ENCODE data around the gene GNAQ.
"Not testable (repeated sequence)": the region's sequence is repeated elsewhere in the genome, so short reads cannot be mapped to it uniquely, and the experiment has no call there.

Gene GNAQ

DNA sequence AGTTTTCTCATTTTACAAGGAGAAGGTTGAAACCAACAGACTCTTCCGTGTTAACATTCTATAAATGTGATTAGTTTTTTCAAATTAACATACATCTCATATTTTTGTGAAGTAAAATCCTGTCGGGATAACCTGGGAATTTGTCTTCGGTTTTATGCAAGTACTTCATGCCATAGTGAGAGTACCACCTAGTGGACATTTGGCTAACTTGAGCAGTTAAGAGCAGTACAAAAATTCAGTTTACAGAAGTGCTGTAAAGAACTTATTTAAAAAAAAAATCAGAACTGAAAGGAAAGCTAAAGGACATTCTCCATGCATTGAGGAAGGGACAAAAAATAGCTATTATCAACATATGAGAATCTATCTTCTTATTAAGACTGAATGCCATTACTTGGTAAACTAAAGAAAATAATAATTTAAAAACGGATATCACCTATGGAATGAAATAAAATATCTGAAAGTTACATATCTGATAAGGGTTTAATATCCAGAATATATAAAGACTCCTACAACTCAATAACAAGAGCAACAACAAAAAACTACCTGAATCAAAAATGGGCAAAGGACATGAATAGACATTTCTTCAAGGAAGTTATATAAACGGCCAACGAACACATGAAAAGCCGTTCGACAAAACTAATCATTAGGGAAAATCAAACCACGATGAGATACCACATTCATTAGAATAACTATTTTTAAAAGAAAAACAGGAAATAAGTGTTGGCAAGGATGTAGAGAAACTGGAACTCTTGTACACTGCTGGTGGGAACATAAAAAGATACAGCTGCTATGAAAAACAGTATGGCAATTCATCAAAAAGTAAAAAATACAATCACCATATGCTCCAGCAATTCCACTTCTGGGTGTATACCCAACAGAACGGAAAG, 266.5 kb downstream of the GNAQ start:
- DNase-seq: peak; percentile 46

DNA sequence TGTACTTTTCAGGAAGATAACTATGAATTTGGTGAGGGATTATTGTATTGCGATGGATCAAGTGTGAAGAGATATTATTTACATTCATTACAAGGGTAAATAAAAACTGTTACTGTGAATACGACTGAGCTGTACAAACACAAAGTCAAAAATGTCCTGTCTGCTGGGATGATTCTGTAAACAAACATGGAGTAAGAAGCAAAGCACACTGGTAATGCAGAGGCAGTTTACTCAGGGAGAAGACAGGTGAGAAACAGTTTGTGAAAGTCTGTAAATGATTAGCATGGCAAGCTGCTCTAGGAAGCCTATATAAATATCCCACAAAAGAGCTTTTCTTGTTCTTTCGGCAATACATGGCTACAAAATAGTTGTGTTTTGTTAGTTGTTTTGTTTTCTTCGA, 268.0 kb downstream of the GNAQ start:
- DNase-seq: no peak

DNA sequence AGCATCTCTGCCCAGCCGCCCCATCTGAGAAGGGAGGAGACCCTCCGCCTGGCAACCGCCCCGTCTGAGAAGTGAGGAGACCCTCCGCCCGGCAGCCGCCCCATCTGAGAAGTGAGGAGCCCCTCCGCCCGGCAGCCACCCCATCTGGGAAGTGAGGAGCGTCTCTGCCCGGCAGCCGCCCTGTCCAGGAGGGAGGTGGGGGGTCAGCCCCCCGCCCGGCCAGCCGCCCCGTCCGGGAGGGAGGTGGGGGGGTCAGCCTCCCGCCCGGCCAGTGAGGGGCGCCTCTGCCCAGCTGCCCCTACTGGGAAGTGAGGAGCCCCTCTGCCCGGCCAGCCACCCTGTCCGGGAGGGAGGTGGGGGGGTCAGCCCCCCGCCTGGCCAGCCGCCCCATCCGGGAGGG, 270.7 kb downstream of the GNAQ start:
- not testable (repeated sequence) for DNase-seq

DNA sequence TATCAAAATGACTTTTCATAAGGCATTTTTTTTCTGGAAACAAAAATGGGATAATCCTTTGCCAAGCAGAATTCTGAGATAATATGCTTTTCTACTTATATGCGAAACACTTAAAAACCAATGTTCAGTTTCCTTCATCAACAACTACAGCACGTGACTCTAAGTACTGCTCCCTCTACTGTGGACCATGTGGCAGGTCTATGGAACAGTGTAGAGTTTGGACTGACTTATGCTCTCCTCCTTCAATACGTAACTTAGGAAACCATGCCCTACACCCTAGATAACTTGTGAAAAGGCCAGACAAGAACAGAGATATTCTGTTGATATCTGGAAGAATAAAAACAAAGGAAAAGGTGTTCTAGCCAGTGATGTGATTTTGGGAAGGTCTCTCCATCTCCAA, 272.2 kb downstream of the GNAQ start:
- no peak for DNase-seq

DNA sequence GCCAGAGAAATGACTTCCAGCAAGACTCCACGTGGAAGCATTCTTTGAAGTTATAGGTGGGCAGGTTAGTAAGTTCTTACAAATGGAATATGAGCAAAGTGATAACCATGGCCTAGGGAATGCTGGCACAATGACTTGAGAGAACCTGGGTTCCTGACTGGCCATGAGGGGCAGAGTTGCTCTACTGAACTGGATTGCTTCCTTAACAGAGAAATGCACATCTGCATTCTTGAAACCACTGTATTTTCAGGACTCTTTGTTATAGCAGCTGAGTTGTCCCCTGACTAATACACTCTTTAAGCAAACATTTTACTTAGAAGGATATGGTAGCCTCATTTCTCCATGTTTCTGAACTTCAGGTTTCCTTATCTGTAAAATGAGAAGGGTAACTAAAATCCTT, 275.2 kb downstream of the GNAQ start:
- no peak for DNase-seq

DNA sequence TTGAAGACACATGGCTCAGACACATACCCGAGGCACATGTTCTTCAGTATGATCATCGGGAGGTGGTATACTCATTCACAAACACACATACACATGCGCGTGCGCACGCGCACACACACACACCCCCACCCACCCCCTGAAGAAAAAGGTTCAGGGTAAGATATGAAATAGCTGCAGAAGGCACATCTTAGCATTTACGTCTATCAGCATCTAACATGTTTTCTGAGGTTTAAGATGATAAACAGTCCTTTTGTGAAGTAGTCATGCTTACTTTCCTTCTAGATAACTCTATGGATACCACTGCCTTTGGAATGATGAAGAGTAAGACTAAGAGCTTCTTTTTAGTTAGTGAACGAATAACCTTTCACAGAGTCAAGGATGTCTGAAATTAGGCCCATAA, 278.4 kb downstream of the GNAQ start:
- no peak for DNase-seq

DNA sequence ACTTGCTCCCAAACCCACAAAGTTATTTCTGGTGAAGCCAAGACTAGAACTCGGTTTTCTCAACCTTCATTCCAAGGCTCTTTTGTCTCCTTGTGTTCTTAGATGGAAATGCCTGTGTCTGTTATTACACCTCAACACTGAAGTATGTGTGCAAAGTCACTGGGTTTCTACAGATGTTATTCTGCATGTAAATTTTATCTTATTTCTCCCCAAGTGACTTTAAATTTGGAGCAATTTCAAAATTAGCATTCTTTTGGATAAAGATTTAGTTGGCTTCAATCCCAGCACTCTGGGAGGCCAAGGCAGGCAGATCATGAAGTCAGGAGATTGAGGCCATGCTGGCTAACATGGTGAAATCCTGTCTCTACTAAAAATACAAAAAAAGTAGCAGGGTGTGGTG, 279.1 kb downstream of the GNAQ start:
- peak; percentile 95 for DNase-seq

DNA sequence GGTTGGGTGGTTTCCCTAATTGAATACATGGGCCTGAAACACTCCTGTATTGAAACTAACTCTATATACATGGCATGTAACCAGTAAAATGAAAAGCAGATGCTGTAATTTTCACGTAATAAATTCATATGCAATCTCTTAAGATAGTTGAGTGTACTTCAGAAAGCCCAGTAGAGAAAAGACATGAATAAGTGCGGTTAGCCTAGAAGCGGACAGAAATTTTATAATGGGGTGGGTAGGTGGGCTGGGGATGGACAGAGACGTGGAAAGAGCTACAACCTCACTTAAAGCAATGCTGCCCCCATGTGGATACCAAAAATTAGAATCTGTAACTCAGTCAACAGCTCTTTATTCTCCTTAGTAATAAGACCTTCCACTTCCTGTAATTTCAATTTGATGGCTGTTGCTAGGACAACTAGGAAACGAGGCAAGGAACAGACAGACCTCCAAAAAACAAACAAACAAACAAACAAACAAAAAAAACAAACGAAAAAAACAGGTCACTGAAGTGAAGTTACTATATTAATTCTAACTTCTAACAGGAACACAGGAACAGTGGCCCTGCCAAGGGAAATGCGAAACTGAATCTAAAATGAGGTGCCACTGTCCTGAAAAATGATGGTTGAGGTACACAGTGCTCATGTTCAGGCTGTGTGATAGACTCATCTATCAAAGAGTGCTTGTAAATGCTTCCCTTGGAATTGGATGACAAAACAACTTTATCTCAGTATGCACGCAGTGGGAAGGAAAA, 280.1 kb downstream of the GNAQ start:
- DNase-seq: peak; percentile 90

DNA sequence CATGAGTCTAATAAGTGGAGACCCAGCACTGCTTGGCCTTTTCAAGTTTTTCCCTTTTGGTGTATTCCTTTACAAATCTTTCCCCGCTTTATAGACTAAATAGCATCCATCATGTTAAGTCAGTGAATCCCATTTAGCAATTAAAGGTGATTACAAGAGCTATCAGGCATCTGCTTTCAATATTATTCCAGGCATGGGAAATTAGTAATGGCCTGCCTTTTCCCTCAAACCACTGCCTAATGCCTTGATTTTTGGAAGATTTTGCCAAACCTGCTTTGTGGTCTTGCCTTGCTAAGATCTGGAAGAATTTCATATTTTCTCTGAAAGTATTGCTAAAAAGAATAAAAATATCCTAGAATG, 280.6 kb downstream of the GNAQ start:
- no peak for DNase-seq

DNA sequence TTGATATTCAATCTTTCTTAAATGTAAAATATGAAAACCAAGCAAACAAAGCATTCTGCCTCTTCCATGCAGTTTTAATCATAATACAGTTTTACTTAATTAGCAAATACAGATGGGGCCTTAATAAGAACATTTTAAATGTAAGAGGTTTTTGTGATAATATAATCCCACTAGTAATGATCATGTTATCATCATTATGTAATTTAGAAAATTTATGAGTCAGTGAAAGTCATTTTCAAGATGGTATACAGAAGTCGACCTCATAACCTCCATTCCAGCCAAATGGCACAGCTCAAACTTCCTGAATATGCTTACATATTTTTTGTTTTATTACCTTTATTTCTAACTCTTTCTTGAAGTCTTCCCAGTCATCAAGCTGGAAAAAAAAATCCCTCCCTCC, 281.3 kb downstream of the GNAQ start:
- DNase-seq: peak; percentile 13

DNA sequence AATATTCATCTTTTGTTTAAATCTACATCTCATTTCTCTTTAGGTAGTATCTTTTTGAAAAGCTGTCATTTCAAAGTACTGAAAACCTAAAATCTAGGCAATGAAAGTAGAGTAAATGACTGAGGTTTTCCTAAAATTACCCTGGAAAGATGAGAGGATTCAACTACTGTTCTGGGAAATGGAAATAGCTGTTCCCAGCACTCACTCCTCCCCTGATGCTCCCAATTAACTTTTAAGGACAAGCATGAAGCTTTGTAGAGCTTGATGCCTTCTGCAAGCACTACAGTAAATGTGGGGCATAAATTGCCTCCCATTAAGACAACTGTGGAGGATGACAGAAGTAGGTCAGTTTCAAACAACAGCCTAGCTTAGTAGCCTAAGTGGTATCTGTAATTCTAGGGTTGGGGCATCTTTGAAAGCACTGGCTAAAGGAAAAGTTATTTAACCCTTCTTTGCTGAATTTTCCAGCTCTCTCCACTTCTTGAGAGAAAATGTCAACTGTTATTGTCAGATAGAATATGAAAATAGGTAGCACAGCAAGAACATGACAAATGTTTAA, 283.3 kb downstream of the GNAQ start:
- no peak for DNase-seq

DNA sequence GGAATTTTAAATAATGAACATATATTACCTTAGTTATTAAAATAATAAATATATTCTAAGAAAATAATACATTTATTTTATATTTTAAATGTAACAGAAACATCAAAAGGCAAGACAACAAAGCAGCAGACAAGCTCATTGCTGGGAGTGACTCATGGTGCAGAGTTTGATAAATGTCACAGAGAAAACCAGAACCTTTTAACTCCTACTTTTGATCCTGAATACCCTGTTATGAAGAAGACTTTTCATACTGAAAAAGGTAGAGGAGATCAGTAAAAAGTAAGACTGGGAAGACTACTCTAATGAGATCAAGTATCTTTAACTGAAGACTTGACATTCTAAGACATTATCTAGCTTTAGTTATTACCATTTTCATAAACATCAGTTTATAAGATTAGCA, 284.4 kb downstream of the GNAQ start:
- DNase-seq: no peak

DNA sequence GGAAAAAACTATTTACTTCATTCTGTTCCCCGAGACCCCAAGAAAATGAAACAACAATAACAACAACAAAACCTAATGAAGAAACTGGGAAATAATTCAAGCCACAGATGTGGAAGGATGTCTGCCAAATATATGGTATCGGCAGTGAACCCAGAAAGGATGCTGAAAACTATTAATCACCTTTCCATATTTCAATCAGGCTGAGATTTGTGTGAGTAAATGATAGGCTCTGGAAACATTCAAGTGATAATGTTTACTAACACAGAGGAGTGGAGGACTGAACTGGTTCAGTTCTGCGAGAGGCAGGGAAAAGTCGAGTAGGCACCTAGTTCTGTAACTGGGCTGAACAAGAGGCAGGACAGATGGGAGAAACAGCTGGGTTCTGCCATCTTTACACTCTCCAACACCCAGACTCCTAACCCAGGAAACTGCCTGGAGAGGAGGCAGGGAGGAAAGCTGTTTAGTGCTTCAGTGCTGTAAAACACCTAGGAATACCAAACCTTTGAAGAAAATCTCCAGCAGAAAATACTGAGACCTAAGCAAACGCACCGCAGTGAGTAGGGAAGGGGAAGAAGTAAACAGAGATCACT, 286.7 kb downstream of the GNAQ start:
- DNase-seq: no peak

DNA sequence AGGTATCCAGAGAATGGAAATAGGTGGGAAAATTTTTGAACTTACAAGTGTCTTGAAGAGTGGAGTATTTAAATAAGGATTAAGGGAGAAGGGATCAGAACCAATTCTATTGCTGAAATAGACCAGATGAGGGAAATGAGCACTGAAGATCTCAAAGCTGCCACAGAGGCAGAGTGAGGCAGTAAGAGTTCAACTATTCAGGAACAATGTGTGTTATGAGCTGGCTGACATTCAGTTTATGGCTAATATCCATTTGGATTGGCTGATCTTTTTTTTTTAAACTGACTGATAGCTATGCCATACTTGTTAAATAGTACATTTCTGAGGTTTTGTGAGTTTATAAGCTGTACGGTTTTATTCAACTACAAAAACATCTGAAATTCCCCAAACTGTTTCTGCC, 288.2 kb downstream of the GNAQ start:
- peak; percentile 52 for DNase-seq

DNA sequence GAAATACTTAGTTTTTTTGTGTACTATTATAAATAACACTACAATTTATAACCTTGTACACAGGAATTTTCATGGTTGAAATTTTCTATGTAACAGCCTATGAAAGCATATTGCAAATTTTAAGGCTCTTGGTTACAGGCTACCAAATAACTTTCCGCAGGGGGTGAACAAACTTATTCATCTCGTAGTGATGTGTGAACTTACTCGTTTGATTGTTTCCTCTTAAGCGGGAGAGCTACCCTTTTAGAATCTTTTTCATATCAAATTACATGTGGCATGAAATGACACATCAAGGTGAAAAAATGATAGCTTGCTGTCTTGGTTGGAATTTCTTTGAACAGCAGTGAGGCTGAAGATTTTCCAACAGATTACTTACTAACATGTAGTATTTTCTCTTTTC, 292.7 kb downstream of the GNAQ start:
- DNase-seq: no peak

DNA sequence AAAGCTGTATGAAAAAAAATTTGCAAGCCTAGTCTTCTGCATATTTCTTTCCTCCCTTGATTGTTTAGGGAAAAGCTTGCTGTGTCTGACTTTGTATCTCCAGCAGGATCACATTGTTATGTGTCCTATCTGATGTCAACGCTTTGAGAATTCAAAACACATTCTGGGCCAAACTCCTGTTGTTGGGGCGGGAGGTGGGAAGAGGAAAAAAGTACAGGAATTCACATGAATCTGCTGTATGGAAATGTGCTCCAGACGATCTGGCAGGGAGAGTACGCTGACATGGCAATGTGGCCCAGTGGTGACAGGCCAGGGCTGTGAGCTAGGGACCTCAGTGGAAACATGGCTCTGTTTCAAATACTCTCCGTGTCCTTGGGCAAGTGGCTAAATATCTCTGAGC, 296.1 kb downstream of the GNAQ start:
- DNase-seq: peak; percentile 54

DNA sequence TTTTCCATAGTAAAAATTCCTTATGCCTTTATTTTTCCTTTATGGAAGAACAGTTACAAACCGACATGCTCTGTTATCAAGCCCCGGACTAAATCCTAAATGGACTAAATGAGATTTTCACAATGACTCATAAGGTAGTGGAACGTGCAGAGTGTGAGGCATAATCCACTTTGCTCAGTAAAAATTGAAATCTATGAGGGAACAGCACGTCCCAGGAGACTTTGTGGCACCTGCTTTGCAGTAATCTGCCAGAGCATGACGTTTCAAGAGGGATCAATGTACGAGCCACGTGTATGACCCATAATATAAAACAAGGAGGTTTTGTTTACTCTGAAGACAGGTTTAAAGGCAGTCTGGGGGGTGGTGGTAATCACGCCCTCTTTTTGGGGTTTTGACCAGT, 299.7 kb downstream of the GNAQ start:
- DNase-seq: no peak

DNA sequence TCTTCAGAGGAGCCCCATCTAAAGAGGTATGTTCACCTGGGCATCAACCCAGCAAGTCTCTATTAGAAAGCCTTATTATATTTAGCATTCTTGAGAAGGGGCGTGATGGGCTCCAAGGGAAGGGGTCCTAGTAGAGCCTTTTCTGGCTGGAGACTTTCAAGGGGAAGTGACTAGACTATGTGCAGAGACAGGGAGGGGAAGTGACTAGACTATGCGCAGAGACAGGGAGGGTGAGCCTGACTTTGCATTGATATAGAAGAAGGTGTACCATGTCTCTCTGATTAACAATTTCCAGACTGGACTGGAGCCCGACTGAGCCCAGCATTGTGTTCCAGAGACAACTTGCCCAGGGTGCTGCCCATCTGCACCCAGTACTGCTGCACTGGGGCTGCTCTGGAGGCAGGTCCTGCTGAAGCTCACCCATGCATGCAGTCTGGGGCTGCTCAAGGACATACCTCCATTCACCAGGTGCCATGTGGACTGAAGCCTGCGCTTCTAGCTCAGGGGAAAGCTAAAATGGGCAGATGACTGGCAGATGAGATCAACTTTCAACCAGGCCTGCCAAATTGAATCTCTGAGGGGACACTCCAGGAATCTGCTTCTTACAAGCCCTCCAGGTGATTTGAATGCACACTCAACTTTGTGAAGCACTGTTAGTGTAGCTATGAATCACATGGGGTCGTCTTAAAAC, 300.5 kb downstream of the GNAQ start:
- DNase-seq: no peak

DNA sequence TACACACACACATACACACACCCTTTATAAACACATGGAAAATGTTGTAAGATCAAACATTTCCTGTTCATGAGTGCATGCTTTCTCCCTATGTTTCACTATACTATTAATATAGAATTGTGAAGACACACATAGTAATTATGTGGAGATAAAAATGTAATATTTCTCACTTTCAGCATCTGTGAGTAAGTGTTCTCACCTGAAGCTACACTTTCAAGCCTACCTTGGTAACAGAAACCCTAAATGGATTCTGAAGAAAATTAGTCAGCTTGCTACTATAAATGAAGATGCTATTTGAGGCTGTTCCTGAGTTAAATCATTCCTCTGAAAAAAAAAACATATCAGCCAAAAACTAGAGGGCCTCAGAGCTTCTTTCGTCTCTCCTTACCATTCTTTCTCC, 302.4 kb downstream of the GNAQ start:
- no peak for DNase-seq

DNA sequence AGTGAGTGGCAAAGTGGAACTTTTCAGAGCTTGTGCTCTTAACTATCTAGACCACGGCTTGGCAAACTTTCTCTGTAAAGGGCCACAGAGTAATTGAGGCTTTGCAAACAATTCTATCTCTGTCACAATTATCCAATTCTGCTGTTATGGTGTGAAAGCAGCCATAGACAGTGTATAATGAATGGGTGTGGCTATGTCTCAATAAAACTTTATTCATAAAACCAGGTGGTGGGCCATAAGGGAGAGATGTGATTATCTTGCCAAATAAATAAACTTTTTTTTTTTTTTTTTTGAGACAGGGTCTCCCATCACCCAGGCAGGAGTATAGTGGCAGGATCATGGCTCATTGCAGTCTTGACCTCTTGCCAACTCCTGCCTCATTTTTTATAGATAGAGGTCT, 304.8 kb downstream of the GNAQ start:
- no peak for DNase-seq

DNA sequence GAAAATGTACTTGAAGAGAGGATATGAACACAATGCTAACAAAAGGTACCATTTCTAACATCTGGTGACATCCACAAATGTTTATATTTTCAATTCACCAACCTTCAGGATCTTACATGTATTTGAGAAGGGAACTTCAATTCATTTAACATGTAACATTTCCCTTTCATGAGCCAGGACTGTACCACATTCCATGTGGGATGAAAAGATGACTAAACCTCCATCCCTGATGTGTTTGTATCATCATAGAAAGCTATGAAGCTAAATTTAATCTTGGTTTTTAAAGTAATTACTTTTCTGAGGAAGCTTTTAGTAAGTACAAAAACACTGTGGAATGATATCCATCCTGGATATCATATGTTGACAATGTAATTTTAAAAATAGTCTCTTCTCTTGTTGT, 305.3 kb downstream of the GNAQ start:
- peak; percentile 25 for DNase-seq

DNA sequence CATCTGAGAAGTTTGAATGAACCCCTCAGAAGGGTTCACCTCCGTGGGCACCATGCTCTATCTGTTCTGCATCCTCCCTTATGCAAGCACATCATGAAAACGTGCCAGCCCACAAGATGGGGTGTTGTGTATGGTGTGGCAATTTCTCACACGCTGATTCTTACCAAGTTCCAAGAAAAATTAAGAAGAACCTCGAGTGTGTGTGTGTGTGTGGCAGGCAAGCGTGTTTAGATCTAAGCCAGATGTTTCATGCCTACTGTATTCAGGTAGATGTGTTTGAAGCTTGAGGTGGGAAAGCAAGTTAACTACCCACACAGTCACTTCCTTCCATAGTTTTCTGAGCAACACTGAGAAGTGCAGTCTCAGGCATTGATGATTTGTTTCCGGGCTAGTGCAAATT, 305.8 kb downstream of the GNAQ start:
- no peak for DNase-seq

DNA sequence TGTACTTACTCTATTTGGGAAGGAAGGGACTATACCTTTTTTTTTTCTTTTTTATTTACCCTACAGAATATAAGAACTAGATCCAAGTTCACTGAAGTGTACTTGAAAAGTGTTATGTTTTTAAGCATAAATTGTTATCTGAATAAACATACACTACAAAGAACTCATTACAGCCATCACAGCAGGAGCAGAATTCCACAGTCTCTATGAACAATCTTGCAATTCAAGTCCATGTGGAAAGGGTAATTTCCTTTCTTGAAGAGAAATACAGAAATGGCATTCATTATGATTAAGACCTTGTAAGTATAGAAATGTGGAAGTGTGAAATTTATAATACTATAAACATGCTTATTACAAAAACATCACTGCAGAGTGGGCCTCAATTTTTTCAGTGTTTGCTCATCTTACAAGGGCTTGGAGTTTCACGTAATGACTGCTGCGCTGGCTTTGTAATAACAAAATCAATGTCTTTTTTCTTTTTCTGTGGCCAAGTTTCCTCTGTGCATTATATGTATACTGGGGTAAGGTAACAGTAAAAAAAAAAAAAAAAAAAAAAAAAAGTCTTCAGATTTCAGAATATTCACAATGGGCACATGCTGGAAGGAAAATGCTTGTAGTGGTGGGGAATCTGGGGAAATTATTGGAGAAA, 306.4 kb downstream of the GNAQ start:
- no peak for DNase-seq
